H9 (cell line): ENCODE measurements around the gene PXDC1. TPM values are rescaled to one million over a fixed set of nuclear protein-coding genes. Genes with fewer than 3 reads are reported as not detected.

ENCODE experiments used
- DNase-seq: peaks from one replicate; pipeline ENCODE4 v3.0.0-alpha.2; 2017
- H2AFZ ChIP-seq: one replicate; pipeline ENCODE4 v1.6.1; 2013; ENCODE audit warnings: mild to moderate bottlenecking, low read length, control low read depth, moderate library complexity
- H2AK5ac ChIP-seq: 2 replicates; pipeline ENCODE4 v1.6.1; 2013; ENCODE audit warnings: low read length, control low read depth, mixed read lengths; ENCODE audit not compliant: insufficient read length
- H2BK120ac ChIP-seq: one replicate; pipeline ENCODE4 v1.6.1; 2013; ENCODE audit warnings: low read depth, mild to moderate bottlenecking, low read length, control low read depth, inconsistent platforms; ENCODE audit not compliant: poor library complexity, severe bottlenecking
- H2BK12ac ChIP-seq: 2 replicates; pipeline ENCODE4 v1.6.1; 2013; ENCODE audit warnings: low read length, control low read depth, mixed read lengths, low read depth; ENCODE audit not compliant: insufficient read length
- H2BK15ac ChIP-seq: 2 replicates; pipeline ENCODE4 v1.6.1; 2013; ENCODE audit warnings: low read depth, low read length, control low read depth
- H2BK20ac ChIP-seq: one replicate; pipeline ENCODE4 v1.6.1; 2013; ENCODE audit warnings: low read depth, mild to moderate bottlenecking, low read length, control low read depth, inconsistent platforms; ENCODE audit not compliant: poor library complexity, severe bottlenecking
- H2BK5ac ChIP-seq: 2 replicates; pipeline ENCODE4 v1.6.1; 2013; ENCODE audit warnings: low read length, control low read depth, mixed read lengths; ENCODE audit not compliant: insufficient read length
- H3K14ac ChIP-seq: 2 replicates; pipeline ENCODE4 v1.6.1; 2013; ENCODE audit warnings: low read length, control low read depth; ENCODE audit not compliant: insufficient read depth
- H3K18ac ChIP-seq: 2 replicates; pipeline ENCODE4 v1.6.1; 2013; ENCODE audit warnings: low read depth, mild to moderate bottlenecking, mixed read lengths, low read length, control low read depth; ENCODE audit not compliant: insufficient read length
- H3K23ac ChIP-seq: 2 replicates; pipeline ENCODE4 v1.6.1; 2013; ENCODE audit warnings: low read length, control low read depth, mixed read lengths, low read depth; ENCODE audit not compliant: insufficient read length
- H3K23me2 ChIP-seq: 2 replicates; pipeline ENCODE4 v1.6.1; 2013; ENCODE audit warnings: low read depth, mild to moderate bottlenecking, mixed read lengths, low read length, control low read depth; ENCODE audit not compliant: insufficient read length, poor library complexity, severe bottlenecking
- H3K27ac ChIP-seq: 2 replicates; pipeline ENCODE4 v1.5.1; 2013; ENCODE audit warnings: low read length, control low read depth, mixed read lengths, low read depth; ENCODE audit not compliant: insufficient read length
- H3K27me3 ChIP-seq: 2 replicates; pipeline ENCODE4 v1.6.1; 2013; ENCODE audit warnings: low read length, control low read depth, inconsistent platforms; ENCODE audit not compliant: insufficient read depth
- H3K4ac ChIP-seq: 2 replicates; pipeline ENCODE4 v1.6.1; 2013; ENCODE audit warnings: low read depth, mild to moderate bottlenecking, control low read depth, inconsistent platforms, low read length, moderate library complexity
- H3K4me1 ChIP-seq: 2 replicates; pipeline ENCODE4 v1.6.1; 2013; ENCODE audit warnings: low read length, control low read depth, inconsistent platforms; ENCODE audit not compliant: insufficient read depth
- H3K4me2 ChIP-seq: 2 replicates; pipeline ENCODE4 v1.6.1; 2013; ENCODE audit warnings: low read length, control low read depth, mixed read lengths; ENCODE audit not compliant: insufficient read length, insufficient read depth
- H3K56ac ChIP-seq: 2 replicates; pipeline ENCODE4 v1.6.1; 2013; ENCODE audit warnings: low read depth, mild to moderate bottlenecking, mixed read lengths, low read length, control low read depth; ENCODE audit not compliant: insufficient read length
- H3K79me1 ChIP-seq: 2 replicates; pipeline ENCODE4 v1.6.1; 2013; ENCODE audit warnings: low read depth, mild to moderate bottlenecking, moderate library complexity, low read length, control low read depth, inconsistent platforms; ENCODE audit not compliant: insufficient read depth, poor library complexity, severe bottlenecking
- H3K79me2 ChIP-seq: 2 replicates; pipeline ENCODE4 v1.6.1; 2013; ENCODE audit warnings: low read length, control low read depth, inconsistent platforms; ENCODE audit not compliant: insufficient read depth
- H3K9ac ChIP-seq: 2 replicates; pipeline ENCODE4 v1.6.1; 2013; ENCODE audit warnings: low read length, control low read depth, mixed read lengths; ENCODE audit not compliant: insufficient read length; ENCODE audit errors: extremely low read depth
- H3K9me3 ChIP-seq: one replicate; pipeline ENCODE4 v1.6.1; 2013; ENCODE audit warnings: low read depth, low read length, inconsistent platforms; ENCODE audit not compliant: control insufficient read depth
- H3T11ph ChIP-seq: one replicate; pipeline ENCODE4 v1.6.1; 2013; ENCODE audit warnings: mild to moderate bottlenecking, low read length, control low read depth, inconsistent platforms
- H4K20me1 ChIP-seq: one replicate; pipeline ENCODE4 v1.6.1; 2013; ENCODE audit not compliant: control insufficient read depth, insufficient read length, insufficient read depth
- H4K5ac ChIP-seq: 2 replicates; pipeline ENCODE4 v1.6.1; 2013; ENCODE audit warnings: low read depth, mild to moderate bottlenecking, mixed read lengths, low read length, control low read depth; ENCODE audit not compliant: insufficient read length
- H4K8ac ChIP-seq: replicated peaks from 2 replicates; pipeline ENCODE4 v1.6.1; 2013; ENCODE audit warnings: low read length, control low read depth, mixed read lengths, low read depth; ENCODE audit not compliant: insufficient read length
- H4K91ac ChIP-seq: 2 replicates; pipeline ENCODE4 v1.6.1; 2013; ENCODE audit warnings: low read depth, mild to moderate bottlenecking, moderate library complexity, mixed read lengths, low read length, control low read depth; ENCODE audit not compliant: insufficient read length
- H3K27ac Mint-ChIP-seq, 3 experiments: 2 replicates in 2 of 3; 3 replicates in 1 of 3; pipeline ENCODE4 v1.8.0; 2020 to 2021; ENCODE audit warnings: mixed read lengths in 3 of 3, mild to moderate bottlenecking in 1 of 3, moderate library complexity in 1 of 3
- H3K27me3 Mint-ChIP-seq: 2 replicates; pipeline ENCODE4 v1.8.0; 2021; ENCODE audit warnings: low read depth, mild to moderate bottlenecking, moderate library complexity, mixed read lengths
- H3K36me3 Mint-ChIP-seq, 3 experiments: 2 replicates in 2 of 3; 3 replicates in 1 of 3; pipeline ENCODE4 v1.8.0; 2020 to 2021; ENCODE audit warnings: low read depth in 3 of 3, mixed read lengths in 3 of 3; ENCODE audit not compliant: insufficient read depth in 1 of 3
- H3K4me1 Mint-ChIP-seq, 2 experiments: 2 replicates each; pipeline ENCODE4 v1.8.0; 2020; ENCODE audit warnings: mixed read lengths in 2 of 2
- H3K4me3 Mint-ChIP-seq, 2 experiments: 2 replicates in 1 of 2; 3 replicates in 1 of 2; pipeline ENCODE4 v1.8.0; 2020 to 2021; ENCODE audit warnings: mild to moderate bottlenecking in 2 of 2, mixed read lengths in 2 of 2, moderate library complexity in 1 of 2
- H3K9me3 Mint-ChIP-seq, 2 experiments: 2 replicates in 1 of 2; 3 replicates in 1 of 2; pipeline ENCODE4 v1.8.0; 2020; ENCODE audit warnings: mild to moderate bottlenecking in 2 of 2, mixed read lengths in 2 of 2, moderate library complexity in 1 of 2
- CTCF ChIP-seq: fragments of 200-600 bp; sonication (generic); conservative IDR thresholded peaks from 3 replicates; pipeline ENCODE4 v1.8.0; 2021; ENCODE audit warnings: antibody characterized with exemption, mild to moderate bottlenecking
- WGBS: extraction: QIAGEN DNeasy Blood & Tissue Kit; methylation state at CpG from one replicate; pipeline ENCODE4 v1.1.7; 2013; ENCODE audit warnings: missing lambda C conversion rate, low lambda C conversion rate, mixed read lengths; ENCODE audit not compliant: insufficient read length; ENCODE audit errors: extremely low coverage; 5-methylcytosine and 5-hydroxymethylcytosine counted together
- total RNA-seq: library from RNA; stranded (reverse); gene quantifications from 2 replicates; pipeline ENCODE4 v1.2.1, GENCODE V29; 2021

The PXDC1 gene
- total RNA-seq, 1 experiment from 2014 or later, result 3.1 TPM

GRCh38 chr6:3762359-3762758, 10.8 kb upstream of the PXDC1 start:
- peaks cover 3% of the 10 kb centered on the region; the same call in 1 of the 2 replicates for H3K4me1 ChIP-seq
- no peak overlapping the region for H4K8ac ChIP-seq
- no peak overlapping the region for H2AFZ ChIP-seq
- no peak overlapping the region for H3T11ph ChIP-seq
- no peaks in the 10 kb centered on the region for H3K9me3 ChIP-seq
- H3K14ac ChIP-seq, result no peak overlapping the region
- H2BK20ac ChIP-seq, result no peak overlapping the region
- H3K23me2 ChIP-seq, result no peaks in the 10 kb centered on the region
- TF ChIP-seq CTCF, result no peak
- no peak overlapping the region for H2BK12ac ChIP-seq
- H4K20me1 ChIP-seq, result no peaks in the 10 kb centered on the region
- no peak overlapping the region for H3K4ac ChIP-seq
- Mint-ChIP-seq H3K4me3 (no peak overlapping the region), H3K36me3 (no peaks in the 10 kb centered on the region), H3K27me3 (no peaks in the 10 kb centered on the region; the same call in 1 of the 2 replicates), H3K4me1 (peaks cover 12 to 16% of the 10 kb centered on the region in 2 experiments), H3K27ac (no peak overlapping the region), H3K9me3 (no peaks in the 10 kb centered on the region)
- H4K5ac ChIP-seq, result no peak overlapping the region
- H3K79me1 ChIP-seq, result no peaks in the 10 kb centered on the region
- no peak overlapping the region for H2BK120ac ChIP-seq
- no peak overlapping the region for H3K9ac ChIP-seq
- H3K27ac ChIP-seq, result no peak overlapping the region
- WGBS, result no CpG with 5 or more reads among the region's 15 CpGs
- H3K23ac ChIP-seq, result no peak overlapping the region
- H2BK15ac ChIP-seq, result no peak overlapping the region
- H3K79me2 ChIP-seq, result no peaks in the 10 kb centered on the region
- H3K4me2 ChIP-seq, result no peak overlapping the region
- H3K27me3 ChIP-seq, result no peaks in the 10 kb centered on the region
- no peak for DNase-seq
- no peak overlapping the region for H4K91ac ChIP-seq
- no peak overlapping the region for H3K18ac ChIP-seq
- H2AK5ac ChIP-seq, result no peak overlapping the region
- no peak overlapping the region for H2BK5ac ChIP-seq
- H3K56ac ChIP-seq, result no peak overlapping the region
